GM06990 (cell line): Measurements from ENCODE around the gene PITX2.

ENCODE experiments used
- DNase-seq: peaks from one replicate; pipeline ENCODE4 v3.0.0-alpha.2; 2011; ENCODE audit not compliant: insufficient read length; ENCODE audit errors: extremely low read depth
- H3K27me3 ChIP-seq: replicated peaks from 2 replicates; pipeline ENCODE4 v1.6.0; 2011; ENCODE audit warnings: low read length; ENCODE audit not compliant: control insufficient read depth, insufficient read depth
- H3K36me3 ChIP-seq: 2 replicates; pipeline ENCODE4 v1.5.1; 2011; ENCODE audit warnings: low read length; ENCODE audit not compliant: control insufficient read depth, insufficient read depth
- H3K4me3 ChIP-seq: replicated peaks from 2 replicates; pipeline ENCODE4 v1.5.1; 2011; ENCODE audit warnings: low read depth, mild to moderate bottlenecking, control low read depth, low read length
- TF ChIP-seq, protein P1 (sequence below): IDR thresholded peaks from 2 replicates; pipeline ENCODE4 v1.5.1; 2011; ENCODE audit warnings: low read length, control low read depth, mild to moderate bottlenecking, inconsistent platforms; ENCODE audit not compliant: insufficient read depth, poor library complexity, severe bottlenecking

The PITX2 gene

DNA sequence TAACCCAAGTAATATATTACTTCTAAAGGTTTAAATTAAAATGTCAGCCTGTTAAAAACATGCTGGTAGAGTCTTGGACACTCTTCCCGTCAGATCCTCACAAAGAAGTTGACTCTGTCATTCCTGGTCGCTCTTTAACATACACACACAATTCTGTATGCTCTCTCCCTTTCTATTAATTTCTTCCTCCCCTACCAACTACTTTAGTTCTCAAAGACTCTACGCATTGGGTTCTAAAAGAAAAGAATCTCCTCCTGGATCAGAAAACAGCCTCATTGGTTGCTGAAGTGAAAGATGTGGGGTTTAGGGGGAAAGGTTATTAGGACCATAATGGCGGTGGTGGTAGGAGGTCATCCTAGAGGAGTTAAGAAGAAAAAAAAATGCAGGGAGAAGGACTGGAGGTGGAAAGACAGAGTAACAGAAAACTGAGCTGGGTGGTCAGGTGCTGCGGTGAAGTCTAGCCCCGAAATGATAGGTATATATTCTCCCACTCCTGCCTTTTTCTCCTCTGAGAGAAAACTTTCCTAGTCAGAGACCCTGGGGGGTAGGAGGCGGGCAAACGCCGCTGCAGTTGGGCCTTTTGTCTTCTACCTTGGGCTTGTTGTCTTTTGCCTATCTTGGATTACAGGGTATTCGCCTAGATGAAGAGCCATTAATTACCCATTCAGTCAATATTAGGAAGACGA is 5.2 kb upstream of the PITX2 start:
- peaks cover 3% of the 10 kb centered on the region for H3K27me3 ChIP-seq
- TF ChIP-seq, protein P1, sequence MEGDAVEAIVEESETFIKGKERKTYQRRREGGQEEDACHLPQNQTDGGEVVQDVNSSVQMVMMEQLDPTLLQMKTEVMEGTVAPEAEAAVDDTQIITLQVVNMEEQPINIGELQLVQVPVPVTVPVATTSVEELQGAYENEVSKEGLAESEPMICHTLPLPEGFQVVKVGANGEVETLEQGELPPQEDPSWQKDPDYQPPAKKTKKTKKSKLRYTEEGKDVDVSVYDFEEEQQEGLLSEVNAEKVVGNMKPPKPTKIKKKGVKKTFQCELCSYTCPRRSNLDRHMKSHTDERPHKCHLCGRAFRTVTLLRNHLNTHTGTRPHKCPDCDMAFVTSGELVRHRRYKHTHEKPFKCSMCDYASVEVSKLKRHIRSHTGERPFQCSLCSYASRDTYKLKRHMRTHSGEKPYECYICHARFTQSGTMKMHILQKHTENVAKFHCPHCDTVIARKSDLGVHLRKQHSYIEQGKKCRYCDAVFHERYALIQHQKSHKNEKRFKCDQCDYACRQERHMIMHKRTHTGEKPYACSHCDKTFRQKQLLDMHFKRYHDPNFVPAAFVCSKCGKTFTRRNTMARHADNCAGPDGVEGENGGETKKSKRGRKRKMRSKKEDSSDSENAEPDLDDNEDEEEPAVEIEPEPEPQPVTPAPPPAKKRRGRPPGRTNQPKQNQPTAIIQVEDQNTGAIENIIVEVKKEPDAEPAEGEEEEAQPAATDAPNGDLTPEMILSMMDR = no peak
- H3K4me3 ChIP-seq = no peak overlapping the region
- no peaks in the 10 kb centered on the region for H3K36me3 ChIP-seq
- DNase-seq = no peak

DNA sequence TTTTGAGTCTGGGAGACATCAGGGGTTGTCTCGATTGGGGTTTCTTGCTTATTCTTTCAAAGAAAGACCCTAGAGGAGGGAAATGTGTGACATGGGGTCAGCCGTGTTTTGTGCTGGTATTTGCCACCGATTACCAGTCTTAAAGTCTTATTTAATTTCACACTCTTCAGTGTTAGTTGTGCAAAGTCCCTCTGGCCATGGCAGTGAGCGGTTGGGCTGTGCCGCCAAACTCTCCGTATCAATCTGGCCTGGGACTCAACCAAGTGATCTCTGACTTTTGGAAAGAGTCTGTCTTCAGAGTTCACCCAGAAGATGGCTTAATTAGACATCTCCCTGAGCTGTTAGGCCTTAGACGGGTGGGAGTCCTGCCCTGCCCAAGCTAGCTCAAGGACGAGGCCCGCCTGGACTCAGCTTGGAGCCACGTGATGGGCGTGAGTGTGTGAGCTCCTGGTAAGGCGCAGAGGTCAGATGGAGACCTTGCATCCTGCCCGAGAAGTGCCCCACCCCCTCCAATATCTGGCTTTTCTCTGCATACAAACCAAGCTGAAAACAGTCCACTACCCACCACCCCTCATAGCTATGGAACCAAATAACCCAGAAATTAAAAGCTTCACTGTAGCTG is 3.8 kb upstream of the PITX2 start:
- no peak overlapping the region for H3K4me3 ChIP-seq
- peaks cover 3% of the 10 kb centered on the region for H3K27me3 ChIP-seq
- TF ChIP-seq, protein P1 = no peak
- no peak for DNase-seq
- no peaks in the 10 kb centered on the region for H3K36me3 ChIP-seq

DNA sequence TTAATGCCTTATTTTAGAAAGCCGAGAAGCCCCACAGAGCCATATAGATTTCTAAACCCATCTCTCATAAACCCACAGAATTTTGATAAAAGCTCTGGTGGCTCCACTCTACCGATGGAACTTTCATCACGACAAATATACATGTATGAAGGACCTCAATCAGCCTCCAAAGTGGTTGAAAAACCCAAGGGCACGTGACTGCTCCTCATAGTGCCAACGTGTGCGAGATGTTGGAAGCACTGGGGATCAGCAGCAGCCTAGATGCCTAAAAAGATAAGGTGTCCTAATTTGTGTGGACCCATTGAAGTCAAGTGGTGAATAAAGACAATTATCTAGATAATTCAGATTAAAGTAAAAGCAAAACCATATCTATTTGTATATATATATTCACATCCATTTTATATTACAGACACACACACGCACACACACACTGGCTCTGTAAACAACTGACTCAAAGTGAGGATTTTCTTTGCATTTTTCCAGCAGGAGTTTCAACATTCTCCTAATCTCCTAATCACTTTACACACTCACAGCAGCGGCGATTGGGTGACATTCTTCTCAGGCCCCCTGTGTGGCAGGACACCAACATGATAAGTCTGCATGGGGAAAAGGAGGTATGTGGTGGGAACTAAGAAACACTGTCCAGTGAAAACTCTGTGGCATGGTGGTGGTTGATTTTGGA is 2.8 kb upstream of the PITX2 start:
- Histone ChIP-seq H3K4me3 (no peak overlapping the region), H3K27me3 (peaks cover 3% of the 10 kb centered on the region), H3K36me3 (no peaks in the 10 kb centered on the region)
- TF ChIP-seq, protein P1 = no peak
- no peak for DNase-seq

DNA sequence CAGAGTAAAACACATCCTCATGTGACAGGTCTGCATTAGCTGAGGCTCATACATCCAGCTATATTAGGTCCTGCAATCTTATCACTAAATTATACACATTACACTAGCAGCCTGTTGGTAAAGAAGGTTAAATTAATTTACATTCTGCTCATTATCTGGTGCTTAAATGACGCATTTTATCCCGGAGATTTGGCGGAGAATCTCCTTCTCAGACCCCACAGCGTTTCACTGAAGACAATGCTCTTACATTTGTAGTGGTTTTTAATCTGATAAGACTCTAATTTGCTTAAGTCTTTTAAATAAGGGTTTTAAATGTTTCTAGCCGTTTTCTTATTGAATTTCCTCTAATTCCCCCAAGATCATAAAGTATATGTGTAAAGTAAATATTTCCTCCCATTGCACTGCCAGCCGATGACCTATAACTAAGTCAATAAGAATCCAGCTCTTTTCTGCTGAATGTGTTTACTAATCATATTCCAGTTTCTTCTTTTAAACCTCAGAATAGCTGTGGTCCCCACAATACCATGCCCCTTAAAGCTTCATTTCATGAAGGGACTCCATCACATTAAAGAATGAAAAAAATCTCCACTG is 2.1 kb upstream of the PITX2 start:
- no peak for DNase-seq
- Histone ChIP-seq H3K36me3 (no peaks in the 10 kb centered on the region), H3K4me3 (no peak overlapping the region), H3K27me3 (peaks cover 3% of the 10 kb centered on the region)
- TF ChIP-seq, protein P1 = no peak

DNA sequence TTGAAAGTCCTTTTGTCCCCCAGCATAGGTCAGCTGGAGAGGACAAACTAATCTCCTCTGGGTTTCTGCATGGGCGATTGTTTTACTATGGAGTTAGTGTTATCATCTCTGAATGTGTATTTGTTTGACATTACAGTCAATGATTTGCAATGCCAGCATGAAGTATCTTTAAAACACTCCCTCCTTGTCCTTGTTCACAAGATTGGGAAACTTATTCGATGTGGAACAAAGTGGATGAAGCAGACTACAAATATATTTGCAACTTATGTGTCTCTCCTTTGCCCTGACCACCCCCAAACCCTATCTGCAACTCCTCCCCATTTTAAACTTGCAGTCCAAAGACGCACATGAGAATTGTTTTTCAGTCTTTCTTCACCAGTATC is 1.5 kb upstream of the PITX2 start:
- Histone ChIP-seq H3K36me3 (no peaks in the 10 kb centered on the region), H3K27me3 (no peaks in the 10 kb centered on the region; the same call in none of the 2 replicates), H3K4me3 (no peak overlapping the region)
- TF ChIP-seq, protein P1 = no peak
- DNase-seq = no peak
